K562 (cell line): ENCODE measurements around the gene ABCB6. TPM values are rescaled to one million over a fixed set of nuclear protein-coding genes. Genes with fewer than 3 reads are reported as not detected.

Experiments
- BRCA1 ChIP-seq, 2 experiments: fragments of 450-650 bp in 1 of 2; sonication (generic) in 1 of 2; formaldehyde crosslinking in 1 of 2; IDR thresholded peaks; 2 replicates each; pipeline versions ENCODE4 v1.5.0 to v1.6.1; 2017 to 2020; ENCODE audit warnings: mild to moderate bottlenecking in 1 of 2, missing genetic modification reagents in 1 of 2
- CCNT2 ChIP-seq: IDR thresholded peaks from 2 replicates; pipeline ENCODE4 v1.6.1; 2011; ENCODE audit warnings: borderline replicate concordance, low read depth, mild to moderate bottlenecking, moderate library complexity, mixed read lengths, low read length; ENCODE audit not compliant: insufficient read length; ENCODE audit errors: extremely low read depth
- CHD2 ChIP-seq: IDR thresholded peaks from 2 replicates; pipeline ENCODE4 v1.6.1; 2011; ENCODE audit warnings: low read depth, low read length
- CSDE1 ChIP-seq, 2 experiments: fragments of 450-650 bp; IDR thresholded peaks; 2 replicates each; pipeline ENCODE4 v1.6.1; 2016; ENCODE audit warnings: mild to moderate bottlenecking in 1 of 2
- FOXM1 ChIP-seq, 2 experiments: fragments of 450-650 bp in 1 of 2; sonication (generic) in 1 of 2; formaldehyde crosslinking in 1 of 2; IDR thresholded peaks; 2 replicates each; pipeline versions ENCODE4 v1.6.1 to v1.9.0; 2017 to 2022; ENCODE audit warnings: low read depth in 2 of 2, mild to moderate bottlenecking in 2 of 2, missing genetic modification reagents in 1 of 2, moderate library complexity in 1 of 2
- GTF2B ChIP-seq: IDR thresholded peaks from 2 replicates; pipeline ENCODE4 v1.6.1; 2011; ENCODE audit not compliant: insufficient read length; ENCODE audit errors: extremely low read depth
- HBP1 ChIP-seq: fragments of 450-650 bp; formaldehyde crosslinking; IDR thresholded peaks from 2 replicates; pipeline ENCODE4 v1.4.0; 2022; ENCODE audit warnings: missing genetic modification characterization
- HES1 ChIP-seq: fragments of 450-650 bp; IDR thresholded peaks from 2 replicates; pipeline ENCODE4 v1.6.1; 2016; ENCODE audit warnings: low read depth, mild to moderate bottlenecking, moderate library complexity
- NR1H2 ChIP-seq: sonication (generic); formaldehyde crosslinking; IDR thresholded peaks from 2 replicates; pipeline ENCODE4 v1.4.0; 2020; ENCODE audit warnings: mild to moderate bottlenecking, missing genetic modification reagents
- PYGO2 ChIP-seq: fragments of 450-650 bp; IDR thresholded peaks from 2 replicates; pipeline ENCODE4 v1.6.1; 2016; ENCODE audit warnings: mild to moderate bottlenecking, missing genetic modification characterization, moderate library complexity, missing compliant biosample characterization
- TRIM25 ChIP-seq: fragments of 450-650 bp; IDR thresholded peaks from 2 replicates; pipeline ENCODE4 v1.7.0; 2016; ENCODE audit warnings: borderline replicate concordance
- ZNF436 ChIP-seq: fragments of 250-450, 450-650 bp; sonication (Bioruptor Pico); formaldehyde crosslinking; IDR thresholded peaks from 2 replicates; pipeline ENCODE4 v1.7.0; 2020; ENCODE audit warnings: mild to moderate bottlenecking
- ZNF584 ChIP-seq: fragments of 200-800 bp; sonication (Bioruptor generic); IDR thresholded peaks from 2 replicates; pipeline ENCODE4 v1.6.1; 2016; ENCODE audit warnings: low read depth, mild to moderate bottlenecking, missing genetic modification characterization, missing compliant biosample characterization
- polyA plus RNA-seq, 8 experiments: library from polyadenylated mRNA; depleted of rRNA in 4 of 8; stranded (reverse) in 5 of 8; unstranded in 3 of 8; fragments of >200 nt; fragmentation: Nextera tagmentation in 2 of 8; fragmentation: Illumina TruSeq in 1 of 8; extraction: Ambion mirVana in 2 of 8; extraction: Trizol in 1 of 8; gene quantifications; 2 replicates each; pipeline versions ENCODE4 v1.2.1 to v1.2.3, GENCODE V29; 2011 to 2014; ENCODE audit warnings: inconsistent platforms in 1 of 8, missing spikeins in 1 of 8
- total RNA-seq, 7 experiments: library from RNA; depleted of rRNA in 6 of 7; stranded (reverse); fragments of >200 nt in 6 of 7; fragmentation: Illumina TruSeq in 2 of 7; extraction: Trizol in 2 of 7; gene quantifications; 2 replicates each; pipeline versions ENCODE4 v1.2.1 to v1.2.3, GENCODE V29; 2011 to 2021; ENCODE audit warnings: low replicate concordance in 1 of 7

The ABCB6 gene
- total and polyA plus RNA-seq, 9 of the 15 experiments (the other 6 are each of a cell fraction or from before 2014, with no cell fraction given) = 3.7 to 29.8 (median 16.8) TPM

- TF ChIP-seq HES1 = no peak
- TF ChIP-seq ZNF436 (CRISPR knock-in tag) = no peak
- TF ChIP-seq PYGO2 (tag) = no peak
- TF ChIP-seq CHD2 = no peak
- no peak for TF ChIP-seq FOXM1 (IDR thresholded peaks at IDR 0.05; ENCODE audit: low read depth)
- no peak for TF ChIP-seq FOXM1 (CRISPR knock-in tag; IDR thresholded peaks at IDR 0.05; ENCODE audit: low read depth)
- no peak for TF ChIP-seq BRCA1 (IDR thresholded peaks at IDR 0.05)
- no peak for TF ChIP-seq BRCA1 (CRISPR knock-in tag; IDR thresholded peaks at IDR 0.05)
- TF ChIP-seq CCNT2 = no peak
- TF ChIP-seq NR1H2 = no peak
- no peak for TF ChIP-seq CSDE1 (IDR thresholded peaks at IDR 0.05)
- no peak for TF ChIP-seq ZNF584 (CRISPR knock-in tag)
- TF ChIP-seq GTF2B = no peak
- TF ChIP-seq TRIM25 = no peak
- no peak for TF ChIP-seq HBP1 (CRISPR knock-in tag)
Observed at GRCh38 chr2:219180961-219181360, 37.8 kb downstream of the ABCB6 start (continued).
